ENCODE data around the gene UFC1. TPM values are rescaled to one million over a fixed set of nuclear protein-coding genes. Genes with fewer than 3 reads are reported as not detected.

Gene UFC1
- total and polyA plus RNA-seq, 8 donors = 59.5 to 107 (median 76.0) TPM

GRCh38 chr1:161180639-161181038, 26.9 kb downstream of the UFC1 start:
- no peak overlapping the region for H3K4me3 ChIP-seq
- DNase-seq = no peak
- intact Hi-C loops (cut with DNase I) = no loop called here
- H3K27me3 ChIP-seq = no peaks in the 10 kb centered on the region
- TF ChIP-seq, protein P1, sequence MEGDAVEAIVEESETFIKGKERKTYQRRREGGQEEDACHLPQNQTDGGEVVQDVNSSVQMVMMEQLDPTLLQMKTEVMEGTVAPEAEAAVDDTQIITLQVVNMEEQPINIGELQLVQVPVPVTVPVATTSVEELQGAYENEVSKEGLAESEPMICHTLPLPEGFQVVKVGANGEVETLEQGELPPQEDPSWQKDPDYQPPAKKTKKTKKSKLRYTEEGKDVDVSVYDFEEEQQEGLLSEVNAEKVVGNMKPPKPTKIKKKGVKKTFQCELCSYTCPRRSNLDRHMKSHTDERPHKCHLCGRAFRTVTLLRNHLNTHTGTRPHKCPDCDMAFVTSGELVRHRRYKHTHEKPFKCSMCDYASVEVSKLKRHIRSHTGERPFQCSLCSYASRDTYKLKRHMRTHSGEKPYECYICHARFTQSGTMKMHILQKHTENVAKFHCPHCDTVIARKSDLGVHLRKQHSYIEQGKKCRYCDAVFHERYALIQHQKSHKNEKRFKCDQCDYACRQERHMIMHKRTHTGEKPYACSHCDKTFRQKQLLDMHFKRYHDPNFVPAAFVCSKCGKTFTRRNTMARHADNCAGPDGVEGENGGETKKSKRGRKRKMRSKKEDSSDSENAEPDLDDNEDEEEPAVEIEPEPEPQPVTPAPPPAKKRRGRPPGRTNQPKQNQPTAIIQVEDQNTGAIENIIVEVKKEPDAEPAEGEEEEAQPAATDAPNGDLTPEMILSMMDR (IDR thresholded peaks at IDR 0.05) = no peak
- no peaks in the 10 kb centered on the region for H3K9me3 ChIP-seq
- 44 to 48% methylated on average over 1 of the region's 1 CpG for WGBS, 2 donors
- no peak for ATAC-seq
- H3K27ac ChIP-seq = no peak overlapping the region
- peaks cover 0 to 10% (median 4%) of the 10 kb centered on the region in 3 donors for H3K4me1 ChIP-seq
- no peaks in the 10 kb centered on the region for H3K36me3 ChIP-seq
- no peak for FAIRE-seq

DNA sequence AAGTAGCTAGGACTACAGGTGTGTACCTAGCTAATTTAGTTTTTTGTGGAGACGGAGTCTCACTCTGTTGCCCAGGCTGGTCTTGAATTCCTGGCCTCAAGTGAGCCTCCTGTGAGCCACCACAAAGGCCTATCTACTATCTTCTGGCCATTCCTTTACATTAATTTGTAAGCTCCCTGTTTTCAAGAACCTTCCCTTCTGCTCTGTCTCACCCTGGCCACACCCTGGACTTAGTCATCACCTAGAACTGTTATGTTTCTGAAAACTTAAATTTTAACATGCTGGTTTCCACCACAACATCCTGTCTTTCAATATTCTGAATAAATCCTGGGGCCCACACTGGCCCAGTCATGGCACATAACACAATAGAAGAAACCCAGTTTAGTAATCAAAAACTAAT, 28.4 kb downstream of the UFC1 start:
- no peak for FAIRE-seq
- DNase-seq = no peak
- no peak for ATAC-seq
- no peak overlapping the region for H3K27ac ChIP-seq
- H3K4me3 ChIP-seq = no peak overlapping the region
- WGBS, 2 donors = 81 to 89% methylated on average over 1 of the region's 1 CpG
- intact Hi-C loops (cut with DNase I) = no loop called here
- H3K9me3 ChIP-seq = no peaks in the 10 kb centered on the region
- no peaks in the 10 kb centered on the region for H3K36me3 ChIP-seq
- TF ChIP-seq, protein P1 (IDR thresholded peaks at IDR 0.05) = no peak
- H3K4me1 ChIP-seq = peaks cover 0 to 5% (median 4%) of the 10 kb centered on the region in 3 donors
- no peaks in the 10 kb centered on the region for H3K27me3 ChIP-seq

DNA sequence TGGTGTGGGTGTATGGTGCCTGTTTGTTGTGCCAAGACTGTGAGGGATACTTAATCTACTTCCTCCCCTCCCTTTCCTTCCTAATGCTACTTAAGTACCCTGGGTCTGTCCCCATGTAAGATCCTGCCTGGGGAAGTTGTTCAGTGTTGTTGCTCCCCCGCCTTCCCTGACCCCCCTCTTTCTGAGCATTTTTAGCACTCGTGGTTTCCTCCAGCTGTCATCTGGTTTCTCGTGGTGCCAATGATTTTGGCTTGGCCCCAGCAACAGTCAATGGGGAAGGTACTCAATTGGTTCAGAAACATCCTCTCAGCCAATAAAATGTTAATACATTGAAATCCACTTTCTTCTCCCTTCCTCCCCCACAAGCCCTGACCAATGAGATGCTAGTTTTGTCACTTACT, 31.5 kb downstream of the UFC1 start:
- no peak for FAIRE-seq
- no peaks in the 10 kb centered on the region for H3K36me3 ChIP-seq
- ATAC-seq = peak in 3 of 4 donors; percentile 62 to 76 (median 74)
- no peaks in the 10 kb centered on the region for H3K9me3 ChIP-seq
- intact Hi-C loops (cut with DNase I) = no loop called here
- WGBS, 2 donors = 20 to 31% methylated on average over 3 of the region's 3 CpGs
- TF ChIP-seq, protein P1 (IDR thresholded peaks at IDR 0.05) = no peak
- peak overlapping the region in 1 of 4 donors; percentile 22 for H3K27ac ChIP-seq
- no peaks in the 10 kb centered on the region for H3K27me3 ChIP-seq
- no peak overlapping the region for H3K4me3 ChIP-seq
- no peak for DNase-seq
- no peaks in the 10 kb centered on the region for H3K4me1 ChIP-seq

GRCh38 chr1:161185732-161186311, 32.0 kb downstream of the UFC1 start:
- Histone ChIP-seq H3K27ac (peak overlapping the region in 2 of 4 donors; percentile 13 to 22), H3K4me3 (no peak overlapping the region), H3K27me3 (no peaks in the 10 kb centered on the region), H3K36me3 (no peaks in the 10 kb centered on the region), H3K9me3 (no peaks in the 10 kb centered on the region), H3K4me1 (no peaks in the 10 kb centered on the region)
- no peak for FAIRE-seq
- WGBS, 2 donors = 46 to 47% methylated on average over 2 of the region's 2 CpGs
- DNase-seq = no peak
- TF ChIP-seq, protein P1 (IDR thresholded peaks at IDR 0.05) = no peak
- intact Hi-C loops (cut with DNase I) = no loop called here
- ATAC-seq = peak in 3 of 4 donors; percentile 21 to 61 (median 55)

DNA sequence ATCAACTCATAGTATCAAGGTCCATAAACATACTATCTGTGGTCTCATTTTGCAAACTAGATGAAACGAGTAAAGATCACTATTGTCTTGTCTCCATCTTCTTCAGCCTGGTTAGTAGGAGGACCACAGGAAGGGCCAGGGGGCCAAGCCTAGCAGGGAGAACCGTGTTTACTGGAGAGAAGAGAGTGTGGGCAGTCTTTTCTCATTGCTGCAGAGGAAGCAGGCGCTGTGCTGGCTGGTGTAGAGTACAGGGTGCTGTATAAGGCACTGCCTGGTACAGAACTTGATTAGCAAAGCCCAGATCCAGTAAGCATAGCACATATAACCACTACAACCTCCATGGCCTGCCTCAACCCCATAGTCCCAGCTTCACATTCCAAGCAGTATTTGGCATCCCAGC, 33.5 kb downstream of the UFC1 start:
- TF ChIP-seq, protein P1 (IDR thresholded peaks at IDR 0.05) = no peak
- intact Hi-C loops (cut with DNase I) = no loop called here
- Histone ChIP-seq H3K4me1 (no peaks in the 10 kb centered on the region), H3K36me3 (no peaks in the 10 kb centered on the region), H3K4me3 (no peak overlapping the region), H3K27me3 (no peaks in the 10 kb centered on the region), H3K9me3 (no peaks in the 10 kb centered on the region), H3K27ac (no peak overlapping the region)
- ATAC-seq (no peak), DNase-seq (no peak), FAIRE-seq (no peak)
- 67 to 71% methylated on average over 3 of the region's 3 CpGs for WGBS, 2 donors

Measured in pancreas (tissue), 10 donors.